Liver (tissue), 9 donors: ENCODE results near the gene PYROXD2. TPM values are rescaled to one million over a fixed set of nuclear protein-coding genes. Genes with fewer than 3 reads are reported as not detected.

ENCODE experiments used
- DNase-seq: peaks from one replicate; pipeline ENCODE4 v3.0.0-alpha.2; 2017; ENCODE audit warnings: low spot score
- H3K27ac ChIP-seq, 2 donors: one replicate each; pipeline ENCODE4 v1.7.0; 2013; ENCODE audit warnings: inconsistent platforms in 2 of 2, low read length in 2 of 2, control low read depth in 1 of 2, low read depth in 1 of 2, mild to moderate bottlenecking in 1 of 2
- H3K27me3 ChIP-seq, 4 donors: one replicate each; pipeline versions ENCODE4 v1.6.1 to v1.7.0; 2013; ENCODE audit warnings: low read length in 3 of 4, inconsistent platforms in 1 of 4, mild to moderate bottlenecking in 1 of 4, moderate library complexity in 1 of 4; ENCODE audit not compliant: control insufficient read depth in 4 of 4, insufficient read depth in 4 of 4
- H3K36me3 ChIP-seq, 4 donors: one replicate each; pipeline versions ENCODE4 v1.6.1 to v1.7.0; 2013; ENCODE audit warnings: low read length in 3 of 4, mild to moderate bottlenecking in 3 of 4, low read depth in 1 of 4, moderate library complexity in 1 of 4; ENCODE audit not compliant: control insufficient read depth in 4 of 4, insufficient read depth in 3 of 4
- H3K4me1 ChIP-seq, 4 donors: one replicate each; pipeline versions ENCODE4 v1.6.1 to v1.7.0; 2013; ENCODE audit warnings: low read length in 3 of 4, mild to moderate bottlenecking in 3 of 4, moderate library complexity in 1 of 4; ENCODE audit not compliant: control insufficient read depth in 4 of 4, insufficient read depth in 4 of 4
- H3K4me3 ChIP-seq, 3 donors: one replicate each; pipeline versions ENCODE4 v1.6.1 to v1.7.0; 2013; ENCODE audit warnings: low read length in 3 of 3, control low read depth in 1 of 3, low read depth in 1 of 3, mild to moderate bottlenecking in 1 of 3
- H3K9ac ChIP-seq, 2 donors: one replicate each; pipeline ENCODE4 v1.7.0; 2013; ENCODE audit warnings: low read length in 2 of 2, mild to moderate bottlenecking in 2 of 2, moderate library complexity in 2 of 2, control low read depth in 1 of 2, low read depth in 1 of 2
- H3K9me3 ChIP-seq, 4 donors: one replicate each; pipeline versions ENCODE4 v1.6.1 to v1.7.0; 2013; ENCODE audit warnings: low read length in 3 of 4; ENCODE audit not compliant: control insufficient read depth in 4 of 4
- ATF3 ChIP-seq: IDR thresholded peaks from 2 replicates; pipeline ENCODE4 v1.6.1; 2016; ENCODE audit warnings: antibody characterized with exemption
- CTCF ChIP-seq: fragments of 150-350 bp; IDR thresholded peaks from 2 replicates; pipeline ENCODE4 v1.5.1; 2017; ENCODE audit warnings: improper control_type of control experiment, low read depth, low read length; ENCODE audit not compliant: missing input control
- EGR1 ChIP-seq, 2 donors: IDR thresholded peaks; 2 replicates each; pipeline ENCODE4 v1.6.1; 2016 to 2018; ENCODE audit warnings: antibody characterized with exemption in 2 of 2, low read depth in 2 of 2
- FOXA1 ChIP-seq: IDR thresholded peaks from 2 replicates; pipeline ENCODE4 v1.6.1; 2016; ENCODE audit warnings: antibody characterized with exemption
- FOXA2 ChIP-seq: IDR thresholded peaks from 2 replicates; pipeline ENCODE4 v1.6.1; 2016; ENCODE audit warnings: antibody characterized with exemption
- GABPA ChIP-seq, 2 donors: IDR thresholded peaks in 1 of 2; conservative IDR thresholded peaks in 1 of 2; 2 replicates each; pipeline ENCODE4 v1.6.1; 2016; ENCODE audit warnings: antibody characterized with exemption in 2 of 2, mild to moderate bottlenecking in 1 of 2, moderate library complexity in 1 of 2
- HNF4A ChIP-seq, 2 donors: conservative IDR thresholded peaks; 2 replicates each; pipeline ENCODE4 v1.6.1; 2016; ENCODE audit warnings: antibody characterized with exemption in 2 of 2, mild to moderate bottlenecking in 2 of 2
- HNF4G ChIP-seq: IDR thresholded peaks from 2 replicates; pipeline ENCODE4 v1.6.1; 2016; ENCODE audit warnings: antibody characterized with exemption
- JUND ChIP-seq, 2 donors: IDR thresholded peaks; 2 replicates each; pipeline ENCODE4 v1.6.1; 2016; ENCODE audit warnings: antibody characterized with exemption in 2 of 2
- NR2F2 ChIP-seq: IDR thresholded peaks from 2 replicates; pipeline ENCODE4 v1.6.1; 2016; ENCODE audit warnings: antibody characterized with exemption
- RAD21 ChIP-seq, 2 donors: IDR thresholded peaks; 2 replicates each; pipeline ENCODE4 v1.6.1; 2016; ENCODE audit warnings: antibody characterized with exemption in 2 of 2, mild to moderate bottlenecking in 2 of 2
- RXRA ChIP-seq, 2 donors: IDR thresholded peaks; 2 replicates each; pipeline ENCODE4 v1.6.1; 2017 to 2018; ENCODE audit warnings: antibody characterized with exemption in 2 of 2, mild to moderate bottlenecking in 1 of 2
- SP1 ChIP-seq: IDR thresholded peaks from 2 replicates; pipeline ENCODE4 v1.6.1; 2018; ENCODE audit warnings: antibody characterized with exemption, mild to moderate bottlenecking
- TAF1 ChIP-seq: conservative IDR thresholded peaks from 2 replicates; pipeline ENCODE4 v1.6.1; 2016; ENCODE audit warnings: antibody characterized with exemption, mild to moderate bottlenecking
- YY1 ChIP-seq: IDR thresholded peaks from 2 replicates; pipeline ENCODE4 v1.6.1; 2016; ENCODE audit warnings: antibody characterized with exemption, mild to moderate bottlenecking
- WGBS: extraction: QIAGEN DNeasy Blood & Tissue Kit; methylation state at CpG from one replicate; pipeline ENCODE4 v1.1.7; 2013; 5-methylcytosine and 5-hydroxymethylcytosine counted together
- polyA plus RNA-seq, 2 donors: library from polyadenylated mRNA; stranded (reverse) in 1 of 2; unstranded in 1 of 2; fragments of 200-250 nt in 1 of 2; fragments of >200 nt in 1 of 2; fragmentation: Nextera tagmentation in 1 of 2; extraction: Ambion mirVana in 1 of 2; gene quantifications; one replicate each; pipeline versions ENCODE4 v1.2.1 to v1.2.3, GENCODE V29; 2013 to 2015
- total RNA-seq, 2 donors: library from RNA; depleted of rRNA; stranded (reverse); fragments of >200 nt; gene quantifications; one replicate each; pipeline ENCODE4 v1.2.3, GENCODE V29; 2014
- TF ChIP-seq, protein P1 (sequence below): IDR thresholded peaks from 2 replicates; pipeline ENCODE4 v1.6.1; 2016; ENCODE audit warnings: antibody characterized with exemption, mild to moderate bottlenecking
- TF ChIP-seq, protein P2 (sequence below): IDR thresholded peaks from 2 replicates; pipeline ENCODE4 v1.6.1; 2016; ENCODE audit warnings: antibody characterized with exemption
- TF ChIP-seq, protein P3 (sequence below): IDR thresholded peaks from 2 replicates; pipeline ENCODE4 v1.6.1; 2016; ENCODE audit warnings: antibody characterized with exemption
- donor health status: healthy.
- donor health status: healthy.
- donor health status: healthy.
- donor health status: healthy.
- donor health status: healthy.

PYROXD2 gene
- total and polyA plus RNA-seq, 4 donors, result 2.3 to 9.0 (median 4.5) TPM

- Histone ChIP-seq H3K36me3 (peaks cover 0 to 2% (median 0%) of the 10 kb centered on the region in 4 donors), H3K27ac (no peak overlapping the region), H3K9ac (no peak overlapping the region), H3K4me3 (no peak overlapping the region), H3K27me3 (no peaks in the 10 kb centered on the region), H3K9me3 (peaks cover 0 to 2% (median 0%) of the 10 kb centered on the region in 4 donors), H3K4me1 (no peaks in the 10 kb centered on the region)
- TF ChIP-seq FOXA2 (no peak), YY1 (no peak), HNF4G (no peak), JUND (IDR thresholded peaks at IDR 0.05) (no peak), SP1 (no peak), FOXA1 (no peak), ATF3 (no peak), HNF4A (conservative IDR thresholded peaks at IDR 0.05) (no peak), GABPA (IDR thresholded peaks at IDR 0.05 in 1 of 2, conservative IDR thresholded peaks at IDR 0.05 in 1 of 2) (no peak), TAF1 (no peak), RAD21 (IDR thresholded peaks at IDR 0.05) (no peak), RXRA (IDR thresholded peaks at IDR 0.05) (no peak), NR2F2 (no peak), EGR1 (IDR thresholded peaks at IDR 0.05; ENCODE audit: low read depth in 2 of 2) (no peak), CTCF (no peak)
- TF ChIP-seq, protein P1, sequence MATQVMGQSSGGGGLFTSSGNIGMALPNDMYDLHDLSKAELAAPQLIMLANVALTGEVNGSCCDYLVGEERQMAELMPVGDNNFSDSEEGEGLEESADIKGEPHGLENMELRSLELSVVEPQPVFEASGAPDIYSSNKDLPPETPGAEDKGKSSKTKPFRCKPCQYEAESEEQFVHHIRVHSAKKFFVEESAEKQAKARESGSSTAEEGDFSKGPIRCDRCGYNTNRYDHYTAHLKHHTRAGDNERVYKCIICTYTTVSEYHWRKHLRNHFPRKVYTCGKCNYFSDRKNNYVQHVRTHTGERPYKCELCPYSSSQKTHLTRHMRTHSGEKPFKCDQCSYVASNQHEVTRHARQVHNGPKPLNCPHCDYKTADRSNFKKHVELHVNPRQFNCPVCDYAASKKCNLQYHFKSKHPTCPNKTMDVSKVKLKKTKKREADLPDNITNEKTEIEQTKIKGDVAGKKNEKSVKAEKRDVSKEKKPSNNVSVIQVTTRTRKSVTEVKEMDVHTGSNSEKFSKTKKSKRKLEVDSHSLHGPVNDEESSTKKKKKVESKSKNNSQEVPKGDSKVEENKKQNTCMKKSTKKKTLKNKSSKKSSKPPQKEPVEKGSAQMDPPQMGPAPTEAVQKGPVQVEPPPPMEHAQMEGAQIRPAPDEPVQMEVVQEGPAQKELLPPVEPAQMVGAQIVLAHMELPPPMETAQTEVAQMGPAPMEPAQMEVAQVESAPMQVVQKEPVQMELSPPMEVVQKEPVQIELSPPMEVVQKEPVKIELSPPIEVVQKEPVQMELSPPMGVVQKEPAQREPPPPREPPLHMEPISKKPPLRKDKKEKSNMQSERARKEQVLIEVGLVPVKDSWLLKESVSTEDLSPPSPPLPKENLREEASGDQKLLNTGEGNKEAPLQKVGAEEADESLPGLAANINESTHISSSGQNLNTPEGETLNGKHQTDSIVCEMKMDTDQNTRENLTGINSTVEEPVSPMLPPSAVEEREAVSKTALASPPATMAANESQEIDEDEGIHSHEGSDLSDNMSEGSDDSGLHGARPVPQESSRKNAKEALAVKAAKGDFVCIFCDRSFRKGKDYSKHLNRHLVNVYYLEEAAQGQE, result no peak
- TF ChIP-seq, protein P2, sequence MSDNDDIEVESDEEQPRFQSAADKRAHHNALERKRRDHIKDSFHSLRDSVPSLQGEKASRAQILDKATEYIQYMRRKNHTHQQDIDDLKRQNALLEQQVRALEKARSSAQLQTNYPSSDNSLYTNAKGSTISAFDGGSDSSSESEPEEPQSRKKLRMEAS, result no peak
- TF ChIP-seq, protein P3, sequence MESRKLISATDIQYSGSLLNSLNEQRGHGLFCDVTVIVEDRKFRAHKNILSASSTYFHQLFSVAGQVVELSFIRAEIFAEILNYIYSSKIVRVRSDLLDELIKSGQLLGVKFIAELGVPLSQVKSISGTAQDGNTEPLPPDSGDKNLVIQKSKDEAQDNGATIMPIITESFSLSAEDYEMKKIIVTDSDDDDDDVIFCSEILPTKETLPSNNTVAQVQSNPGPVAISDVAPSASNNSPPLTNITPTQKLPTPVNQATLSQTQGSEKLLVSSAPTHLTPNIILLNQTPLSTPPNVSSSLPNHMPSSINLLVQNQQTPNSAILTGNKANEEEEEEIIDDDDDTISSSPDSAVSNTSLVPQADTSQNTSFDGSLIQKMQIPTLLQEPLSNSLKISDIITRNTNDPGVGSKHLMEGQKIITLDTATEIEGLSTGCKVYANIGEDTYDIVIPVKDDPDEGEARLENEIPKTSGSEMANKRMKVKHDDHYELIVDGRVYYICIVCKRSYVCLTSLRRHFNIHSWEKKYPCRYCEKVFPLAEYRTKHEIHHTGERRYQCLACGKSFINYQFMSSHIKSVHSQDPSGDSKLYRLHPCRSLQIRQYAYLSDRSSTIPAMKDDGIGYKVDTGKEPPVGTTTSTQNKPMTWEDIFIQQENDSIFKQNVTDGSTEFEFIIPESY, result no peak
- 62% methylated on average over 8 of the region's 8 CpGs for WGBS
- no peak for DNase-seq
Measured at GRCh38 chr10:98374217-98374985, 40.6 kb downstream of the PYROXD2 start.
